GM18499 (cell line): ENCODE data around the gene FILIP1.

Experiments
- ATAC-seq: cut with Tn5 transposase; IDR thresholded peaks from one replicate; pipeline ENCODE4 v1.9.1; 2021; ENCODE audit warnings: moderate number of reproducible peaks; ENCODE audit not compliant: insufficient read depth, unreplicated experiment

Gene FILIP1

GRCh38 chr6:75493400-75494064 is at the start of gene FILIP1:
FILIP1 (minus strand) TSS chr6:75493800; CDS start chr6:75414972, 78,828 bp downstream.
- no peak for ATAC-seq

- ATAC-seq, result no peak
Measured at GRCh38 chr6:75543311-75543710, 49.7 kb upstream of the FILIP1 start.

GRCh38 chr6:75539136-75539535 is 45.5 kb upstream of the FILIP1 start:
- no peak for ATAC-seq

- ATAC-seq, result no peak
Measured at GRCh38 chr6:75532521-75532920, 38.9 kb upstream of the FILIP1 start.

- ATAC-seq, result no peak
Measured at GRCh38 chr6:75531174-75531573, 37.6 kb upstream of the FILIP1 start.

GRCh38 chr6:75530696-75531095 is 37.1 kb upstream of the FILIP1 start:
- ATAC-seq, result no peak

GRCh38 chr6:75528423-75528822 is 34.8 kb upstream of the FILIP1 start:
- no peak for ATAC-seq

- peak; percentile 84 for ATAC-seq
Measured at GRCh38 chr6:75526502-75527127, 33.0 kb upstream of the FILIP1 start.

GRCh38 chr6:75525682-75526081 is 32.1 kb upstream of the FILIP1 start:
- ATAC-seq, result no peak

GRCh38 chr6:75524322-75524972 is 30.8 kb upstream of the FILIP1 start:
- ATAC-seq, result no peak

GRCh38 chr6:75516757-75517156 is 23.2 kb upstream of the FILIP1 start:
- ATAC-seq, result no peak

GRCh38 chr6:75512591-75512990 is 19.0 kb upstream of the FILIP1 start:
- no peak for ATAC-seq

- no peak for ATAC-seq
Measured at GRCh38 chr6:75505424-75505823, 11.8 kb upstream of the FILIP1 start.

- no peak for ATAC-seq
Measured at GRCh38 chr6:75504465-75505222, 11.0 kb upstream of the FILIP1 start.

GRCh38 chr6:75503291-75503690 is 9.7 kb upstream of the FILIP1 start:
- no peak for ATAC-seq

GRCh38 chr6:75502884-75503283 is 9.3 kb upstream of the FILIP1 start:
- no peak for ATAC-seq

GRCh38 chr6:75501756-75502155 is 8.2 kb upstream of the FILIP1 start:
- ATAC-seq, result no peak

- no peak for ATAC-seq
Measured at GRCh38 chr6:75499640-75500039, 6.0 kb upstream of the FILIP1 start.

- no peak for ATAC-seq
Measured at GRCh38 chr6:75498862-75499261, 5.3 kb upstream of the FILIP1 start.

- no peak for ATAC-seq
Measured at GRCh38 chr6:75497994-75498393, 4.4 kb upstream of the FILIP1 start.

GRCh38 chr6:75495011-75495410 is 1.4 kb upstream of the FILIP1 start:
- no peak for ATAC-seq
